HL-60/S4 (cell line): ENCODE results near the gene SLC12A7.

Experiments used
- in situ Hi-C: fragments of 300-500 bp; cut with MboI; formaldehyde crosslinking; loops from 2 replicates; pipeline ENCODE4 v1.14.3; 2022; ENCODE audit warnings: low sequenced_read_pairs

Gene SLC12A7

DNA sequence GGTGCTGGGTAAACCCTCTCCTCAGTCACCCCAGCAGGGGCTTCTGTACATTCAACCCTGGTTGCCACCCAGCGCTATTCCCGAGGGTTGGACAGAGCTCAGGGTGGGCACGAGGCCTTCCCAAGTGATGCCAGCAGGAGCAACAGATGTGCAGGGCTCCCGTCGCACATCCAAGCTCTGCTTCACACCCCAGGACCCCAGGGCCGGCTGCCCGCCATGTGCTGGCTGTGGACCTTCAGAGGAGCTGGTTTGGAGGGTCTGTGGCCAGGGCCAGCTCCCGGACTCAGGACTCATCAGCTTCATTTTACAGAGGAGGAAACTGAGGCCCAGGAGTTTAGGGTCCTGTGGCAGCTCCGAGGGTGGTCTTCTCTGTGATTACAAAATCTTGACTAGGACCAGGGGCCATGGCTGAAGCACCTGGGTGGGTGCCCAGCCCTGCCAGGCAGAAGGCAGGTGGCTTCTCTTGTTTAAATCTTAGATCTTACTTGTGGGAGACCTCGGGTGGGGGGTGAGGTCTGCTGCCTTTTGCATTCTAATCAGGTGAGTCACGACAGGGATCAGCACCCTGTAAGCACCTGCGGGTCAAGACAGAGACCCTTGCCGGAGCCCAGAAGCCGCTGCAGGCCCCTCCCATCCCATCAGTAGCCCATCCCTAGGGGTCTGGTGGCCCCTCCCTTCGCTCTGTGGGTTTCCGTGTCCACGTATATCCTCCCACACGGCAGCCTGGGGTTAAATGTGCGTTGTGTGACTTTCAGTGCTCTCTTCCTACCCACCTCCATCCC, 2.1 kb upstream of the SLC12A7 start:
- in situ Hi-C loops, result no loop called here

DNA sequence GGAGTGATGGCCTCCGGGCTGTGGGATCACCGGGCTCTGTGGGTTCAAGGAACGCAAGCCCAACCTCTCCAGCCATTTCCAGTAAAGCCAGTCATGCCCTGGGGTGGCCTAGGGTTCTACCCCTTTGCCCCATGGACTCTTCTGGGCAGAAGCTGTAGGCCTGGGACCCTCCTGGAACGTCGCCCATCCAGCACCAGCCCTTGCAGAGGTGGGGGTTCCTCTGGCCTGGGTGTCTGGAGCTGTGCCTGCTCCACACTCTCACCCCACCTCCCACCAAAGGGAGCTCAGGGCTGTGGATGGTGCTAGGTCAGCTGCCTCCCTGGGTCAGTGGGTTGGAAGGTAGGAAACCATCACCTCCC, 1.4 kb upstream of the SLC12A7 start:
- in situ Hi-C loops, result no loop called here

- in situ Hi-C loops, result no loop called here
Measured at GRCh38 chr5:1112596-1113331, 901 bp upstream of the SLC12A7 start.

GRCh38 chr5:1111241-1111726, 579 bp downstream of the SLC12A7 start:
- in situ Hi-C loops, result no loop called here

DNA sequence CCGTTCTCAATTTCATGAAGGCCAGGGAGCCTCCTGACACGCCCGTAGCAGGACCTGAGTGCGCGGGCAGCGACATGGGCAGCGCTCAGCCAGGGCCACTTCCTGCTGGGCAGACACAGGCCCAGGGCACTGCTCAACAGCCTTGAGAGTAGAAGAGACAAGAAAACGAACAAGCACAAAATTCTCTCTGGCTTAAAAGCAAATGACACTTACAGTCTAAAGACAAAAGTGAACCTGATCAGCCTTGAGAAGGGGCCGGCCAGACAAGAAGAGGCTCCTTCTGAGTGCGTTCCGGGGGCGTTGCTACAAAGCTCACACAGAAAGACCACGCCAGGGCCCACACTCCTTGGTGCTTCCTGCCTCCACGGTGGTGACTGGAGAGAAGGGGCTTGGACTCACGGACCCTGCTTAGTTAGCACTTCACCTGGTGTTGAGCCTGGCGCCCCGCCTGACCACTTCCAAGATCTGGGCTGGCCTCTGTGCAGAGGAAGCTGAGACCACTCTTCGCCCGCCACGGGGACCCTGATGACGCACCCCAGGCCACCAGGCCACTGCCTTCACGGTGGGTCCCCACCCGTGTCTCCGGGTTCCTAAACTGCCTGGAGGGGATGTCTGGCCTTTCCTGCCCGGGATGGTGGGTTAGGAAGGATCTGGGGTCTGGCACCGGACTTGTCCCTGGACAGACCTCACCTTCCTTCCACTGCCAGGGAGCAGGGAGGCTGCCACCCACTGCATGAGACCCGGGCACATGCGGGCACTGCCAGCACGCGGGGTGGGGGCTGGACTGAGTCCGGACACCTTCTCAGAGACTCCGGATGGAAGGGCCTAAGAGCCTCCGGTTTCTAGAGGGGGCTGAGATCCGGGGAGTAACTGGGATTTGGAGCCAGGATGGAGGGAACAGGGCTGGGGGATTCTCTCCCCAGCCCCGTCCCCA, 1.3 kb downstream of the SLC12A7 start:
- in situ Hi-C loops, result no loop called here

DNA sequence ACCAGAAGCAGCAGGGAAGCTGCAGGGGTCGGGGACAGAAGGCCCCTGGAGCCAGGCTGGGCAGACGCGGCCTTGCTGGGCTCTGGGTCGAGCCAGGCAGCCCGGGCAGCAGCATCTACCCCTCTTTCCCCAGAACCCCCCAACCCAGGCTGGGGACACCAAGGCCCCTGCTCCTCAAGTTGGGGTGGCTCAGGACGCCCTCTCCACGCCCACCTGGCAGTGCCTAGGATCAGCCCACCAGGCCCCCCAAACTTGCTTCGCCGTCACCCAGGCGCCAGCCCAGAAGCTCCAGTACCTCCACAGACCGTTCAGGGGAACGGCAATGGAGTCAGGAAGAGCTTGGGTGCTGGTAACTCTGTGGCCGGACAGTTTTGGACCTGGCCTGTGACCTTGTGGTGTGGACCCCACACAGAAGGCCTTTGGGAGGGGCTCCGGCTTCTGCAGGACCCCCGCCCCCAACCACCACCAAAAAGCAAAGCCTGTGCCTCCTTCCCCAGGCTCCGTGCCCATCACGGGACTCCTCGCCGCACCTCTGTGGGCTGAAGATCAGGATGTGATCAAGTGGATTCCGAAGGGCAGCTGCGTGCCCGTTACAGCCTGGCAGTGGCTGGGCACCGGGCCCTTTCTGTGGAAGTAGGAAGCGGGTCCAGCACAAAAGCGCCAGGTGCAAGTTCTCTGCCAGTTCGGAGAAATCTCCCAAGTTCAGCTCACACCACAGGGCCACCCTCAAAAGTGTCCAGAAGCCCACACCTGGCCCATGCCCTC, 2.1 kb downstream of the SLC12A7 start:
- in situ Hi-C loops, result no loop called here

DNA sequence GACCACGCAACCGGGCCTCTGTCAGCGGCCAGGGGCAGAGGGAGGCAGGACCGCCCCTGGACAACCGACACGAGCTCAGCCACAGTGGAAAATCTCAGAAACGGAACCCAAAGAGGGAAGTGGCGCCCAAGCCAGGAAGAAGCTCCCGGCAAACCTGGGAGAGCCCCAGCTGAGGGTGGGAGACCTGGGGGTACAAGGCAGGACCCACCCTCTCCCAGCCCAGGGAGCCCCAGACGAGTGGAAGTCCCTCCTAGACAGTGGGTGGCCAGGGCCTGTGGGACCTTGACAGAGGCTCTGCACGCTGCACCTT, 3.0 kb downstream of the SLC12A7 start:
- in situ Hi-C loops, result no loop called here

- in situ Hi-C loops, result no loop called here
Measured at GRCh38 chr5:1108023-1108864, 3.6 kb downstream of the SLC12A7 start.

DNA sequence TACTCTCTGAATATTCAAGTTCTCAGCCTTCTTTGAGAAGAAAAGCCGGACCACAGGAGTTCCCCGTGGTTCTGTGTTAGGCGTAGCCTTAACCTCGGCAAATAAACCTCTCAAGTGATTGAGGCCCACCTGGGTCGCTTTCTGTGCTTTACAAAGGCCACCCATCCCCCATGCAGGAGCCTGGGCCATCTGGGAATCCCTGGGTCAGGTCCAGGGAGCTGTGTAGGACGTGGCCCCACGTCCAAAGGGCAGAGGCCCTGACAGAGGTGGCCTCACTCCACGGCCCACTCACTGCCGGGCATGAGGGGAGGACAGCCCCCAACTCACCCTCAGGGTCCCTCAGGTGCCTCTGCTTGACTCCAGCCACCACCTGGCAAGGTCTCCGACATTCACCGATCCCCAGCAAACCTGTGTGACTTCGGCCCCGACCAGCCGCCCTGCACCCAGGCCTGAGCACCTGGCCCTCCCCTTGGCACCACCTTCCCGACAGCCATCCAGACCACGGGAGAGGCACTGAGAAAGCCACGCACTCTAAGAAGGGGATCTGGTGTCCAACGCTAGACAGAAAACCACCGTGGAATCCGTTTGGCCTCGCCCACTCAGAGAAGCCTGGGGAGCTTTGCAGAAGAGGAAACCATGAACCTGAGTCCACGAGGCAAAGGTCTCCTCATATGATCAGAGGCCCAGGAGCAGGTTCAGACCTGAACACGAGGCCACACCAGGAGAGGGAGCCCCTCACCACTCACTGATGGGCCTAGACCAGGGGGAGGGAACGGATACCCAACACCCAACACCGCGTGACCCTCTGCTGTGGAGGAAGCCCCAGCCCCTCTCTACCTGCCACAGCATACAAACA, 4.5 kb downstream of the SLC12A7 start:
- in situ Hi-C loops, result no loop called here

DNA sequence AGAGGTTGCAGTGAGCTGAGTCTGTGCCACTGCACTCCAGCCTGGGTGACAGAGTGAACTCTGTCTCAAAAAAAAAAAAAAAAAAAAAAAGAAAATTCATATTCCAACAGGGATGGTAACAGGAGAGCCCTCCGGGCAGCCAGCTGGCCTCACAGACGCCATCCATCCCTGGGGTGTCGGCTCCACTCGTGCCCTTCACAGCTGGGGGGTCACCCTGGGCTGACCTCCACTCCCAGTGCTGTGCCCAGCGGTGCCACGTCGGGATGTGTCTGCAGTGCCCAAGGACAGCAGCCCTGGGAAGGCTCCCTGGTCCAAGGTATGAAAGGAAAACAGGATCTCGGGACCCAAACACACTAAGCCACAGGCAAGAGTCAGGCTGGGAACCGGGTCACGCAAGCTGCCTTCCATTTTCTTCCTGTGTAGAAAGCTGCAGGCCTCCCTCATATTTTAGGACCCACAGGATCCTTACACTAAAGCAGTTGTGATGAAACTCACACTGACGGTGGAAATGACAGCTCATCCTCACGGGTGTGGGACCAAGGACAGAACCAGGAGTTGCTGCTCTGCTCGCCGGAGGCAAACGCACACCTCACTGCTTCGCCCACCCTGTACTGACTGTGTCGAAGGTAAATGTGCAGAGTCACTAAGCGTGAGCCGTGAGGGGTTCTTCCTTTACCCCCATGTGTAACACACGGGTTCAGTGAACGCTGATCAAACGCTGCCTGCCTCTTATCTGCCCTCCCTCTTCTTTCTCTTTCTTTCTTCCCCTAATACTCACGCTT, 5.3 kb downstream of the SLC12A7 start:
- in situ Hi-C loops, result no loop called here

DNA sequence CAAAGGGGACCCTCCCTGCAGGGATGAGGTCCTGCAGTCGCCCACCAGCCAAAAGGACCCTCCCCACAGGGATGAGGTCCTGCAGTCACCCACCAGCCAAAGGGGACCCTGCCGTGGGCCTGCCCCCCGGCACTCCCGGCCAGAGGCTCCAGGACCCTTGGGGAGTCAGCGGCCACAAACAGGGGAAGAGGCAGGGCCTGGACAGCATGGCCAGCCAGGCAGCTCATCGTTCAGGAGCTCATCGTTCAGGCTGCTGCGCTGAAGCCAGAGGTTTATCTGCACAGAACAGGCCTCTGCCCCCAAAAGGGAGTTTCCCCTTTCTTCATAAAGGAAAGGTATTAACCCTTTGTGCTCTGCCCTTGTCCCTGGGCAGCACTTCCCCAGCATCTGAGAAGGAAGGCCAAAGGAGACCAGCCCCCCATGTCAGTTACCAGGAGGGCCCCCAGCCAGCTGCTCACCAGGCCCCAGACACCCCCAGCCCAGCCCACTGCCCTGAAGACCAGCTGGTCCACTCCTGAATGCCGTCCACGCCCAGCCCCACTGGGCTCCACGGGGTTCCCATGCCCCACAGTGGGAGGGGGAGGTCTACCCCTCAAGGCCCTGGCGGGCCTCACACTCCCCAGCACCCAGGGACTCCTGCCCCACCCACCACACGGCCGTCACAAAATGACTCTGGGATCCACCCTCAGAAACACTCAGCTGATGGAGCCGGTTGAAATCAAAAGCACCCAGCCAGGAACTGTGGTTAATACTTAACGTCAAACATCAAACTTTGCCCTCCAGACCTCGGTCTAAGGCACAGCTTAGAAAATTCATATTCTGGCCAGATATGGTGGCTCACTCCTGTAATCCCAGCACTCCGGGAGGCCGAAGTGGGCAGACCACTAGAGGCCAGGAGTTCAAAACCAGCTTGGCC, 6.3 kb downstream of the SLC12A7 start:
- in situ Hi-C loops, result no loop called here

DNA sequence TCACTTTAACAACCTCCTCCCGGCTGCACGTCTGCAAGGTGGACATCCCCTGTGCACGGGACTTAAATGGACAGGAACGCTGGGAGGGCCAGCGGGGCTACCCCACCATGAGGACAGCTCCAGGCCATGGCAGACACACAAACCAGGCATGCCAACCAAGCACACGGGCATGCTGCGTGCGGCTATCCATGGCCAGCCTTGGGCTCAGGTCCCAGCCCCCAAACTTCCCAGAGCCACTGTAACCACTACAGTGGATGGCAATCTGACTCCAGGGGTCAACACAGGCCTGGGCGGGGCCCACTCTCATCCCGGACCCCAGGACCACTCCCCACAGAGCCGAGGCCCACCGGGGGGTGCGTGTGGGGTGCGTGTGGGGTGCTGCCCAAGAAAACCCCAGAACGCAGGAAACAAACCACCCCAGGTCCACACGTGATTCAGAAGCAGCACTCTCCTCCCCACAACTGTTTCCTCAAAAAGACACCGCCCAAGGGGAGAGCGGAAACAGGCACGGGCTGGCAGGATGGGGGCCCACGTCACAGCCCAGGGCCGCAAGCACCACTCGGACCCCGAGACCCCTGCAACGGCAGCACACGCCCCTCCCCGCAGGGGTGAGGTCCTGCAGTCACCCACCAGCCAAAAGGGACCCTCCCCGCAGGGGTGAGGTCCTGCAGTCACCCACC, 7.4 kb downstream of the SLC12A7 start:
- in situ Hi-C loops, result no loop called here

DNA sequence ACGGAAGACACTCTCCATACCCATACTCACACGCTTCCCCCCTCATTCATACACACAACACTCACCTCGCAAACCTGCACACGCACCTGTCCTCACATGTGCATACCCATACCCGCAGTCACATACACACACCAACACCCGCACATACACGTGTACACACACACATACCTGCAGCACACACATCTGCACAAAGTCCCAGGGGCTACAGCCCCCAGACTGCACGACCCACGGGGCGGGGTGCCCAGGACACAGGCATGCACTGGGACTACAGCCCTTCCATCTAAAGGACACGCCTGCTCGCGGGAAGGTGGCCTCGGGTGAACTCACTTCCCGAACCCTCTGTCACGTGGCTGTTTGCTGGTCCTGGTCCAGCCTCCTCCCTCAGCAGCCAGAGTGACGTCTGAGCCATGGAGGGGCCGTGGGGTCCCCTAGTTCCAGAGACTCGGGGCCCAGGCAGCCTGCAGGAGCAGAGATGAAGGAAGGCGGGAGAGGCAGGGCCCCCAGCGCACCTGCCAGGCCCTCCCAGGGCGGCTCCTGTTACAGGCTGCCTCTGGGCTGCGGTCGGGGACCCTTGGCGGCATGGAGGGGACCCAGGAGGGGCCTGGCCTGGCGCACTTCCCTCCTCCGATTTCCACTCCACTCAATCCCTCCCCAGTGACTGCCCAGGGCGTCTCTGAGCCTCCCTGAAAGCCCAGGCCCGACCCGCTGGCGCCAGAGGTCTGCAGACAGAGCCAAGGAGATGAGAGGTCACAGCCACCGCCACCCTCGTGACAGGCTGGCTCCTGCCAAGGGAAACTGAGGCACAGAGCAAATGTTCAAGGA, 8.1 kb downstream of the SLC12A7 start:
- in situ Hi-C loops, result no loop called here

DNA sequence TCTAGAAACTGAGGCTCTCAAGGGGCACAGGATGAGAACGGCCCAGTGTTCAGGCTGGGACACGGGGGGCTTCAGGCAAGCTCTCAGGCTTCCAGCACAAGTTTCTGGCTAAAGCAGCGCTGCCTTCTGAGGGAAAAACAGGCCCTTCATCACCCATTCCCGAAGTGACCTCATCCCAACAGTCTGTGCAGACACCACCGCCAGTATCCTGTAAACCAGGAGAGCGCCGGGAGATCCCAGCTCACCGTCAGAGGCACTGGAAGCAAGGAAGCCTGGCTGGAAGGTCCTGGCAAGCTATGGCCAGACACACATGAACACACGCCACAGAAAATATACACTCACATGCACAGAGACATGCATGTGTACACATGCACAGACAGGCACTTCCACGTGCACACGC, 8.8 kb downstream of the SLC12A7 start:
- in situ Hi-C loops, result no loop called here

- in situ Hi-C loops, result no loop called here
Measured at GRCh38 chr5:1101961-1102713, 9.7 kb downstream of the SLC12A7 start.
